ENCODE results near the gene BTBD3. TPM values are rescaled to one million over a fixed set of nuclear protein-coding genes. Genes with fewer than 3 reads are reported as not detected.

BTBD3 gene
- total and polyA plus RNA-seq, 2 experiments from 2014 or later: 22.3 to 68.3 TPM

GRCh38 chr20:11918391-11918845, 725 bp downstream of the BTBD3 start:
- peaks cover 15% of the 10 kb centered on the region for H4K20me1 ChIP-seq (ENCODE audit: insufficient read depth, poor library complexity, severe bottlenecking)
- 45% methylated on average over 5 of the region's 5 CpGs for WGBS (ENCODE audit: low lambda C conversion rate, missing lambda C conversion rate)
- no peak overlapping the region for H3K4me3 ChIP-seq
- H3K9me3 ChIP-seq (ENCODE audit: low read depth): no peaks in the 10 kb centered on the region
- H3K27me3 ChIP-seq: no peaks in the 10 kb centered on the region
- H3K4me1 ChIP-seq (ENCODE audit: insufficient read depth): no peaks in the 10 kb centered on the region
- H3K36me3 ChIP-seq (replicated peaks; ENCODE audit: insufficient read depth, low read depth): no peaks in the 10 kb centered on the region
- no peak overlapping the region for H2AFZ ChIP-seq
- no peak for TF ChIP-seq EZH2 (IDR thresholded peaks at IDR 0.05; ENCODE audit: borderline replicate concordance)
- TF ChIP-seq CTCF (IDR thresholded peaks at IDR 0.05; ENCODE audit: poor library complexity): no peak
- TF ChIP-seq EZH2phosphoT487 (IDR thresholded peaks at IDR 0.05; ENCODE audit: low read depth, severe bottlenecking, unreplicated experiment): no peak
- no peak for DNase-seq (ENCODE audit: low spot score)
- peak overlapping the region; percentile 75 for H3K27ac ChIP-seq
- no peaks in the 10 kb centered on the region for H3K9me2 ChIP-seq (replicated peaks; ENCODE audit: insufficient read depth)
- H3K4me2 ChIP-seq: peak overlapping the region; percentile 69
- H3K79me2 ChIP-seq: peaks cover 93% of the 10 kb centered on the region

DNA sequence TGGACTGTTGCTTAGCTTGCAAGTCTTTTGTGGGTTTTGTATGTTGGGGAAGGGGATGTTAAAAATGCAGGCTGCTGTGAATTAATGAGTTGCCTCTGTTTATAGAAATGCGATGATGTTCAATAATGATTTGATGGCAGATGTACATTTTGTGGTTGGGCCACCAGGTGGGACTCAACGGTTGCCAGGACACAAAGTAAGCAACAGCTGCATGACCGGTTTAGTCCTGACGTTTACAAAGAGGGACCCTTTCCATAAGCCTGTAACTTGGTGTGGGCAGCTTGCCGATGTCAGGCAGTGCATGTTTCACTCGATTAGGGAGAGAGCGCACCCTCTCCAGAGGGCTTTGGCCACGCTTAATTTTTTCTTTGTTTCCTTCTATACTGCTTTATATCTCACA, 1.3 kb downstream of the BTBD3 start:
- peak overlapping the region; percentile 75 for H3K27ac ChIP-seq

GRCh38 chr20:11919581-11919980, 1.9 kb downstream of the BTBD3 start:
- no peak for TF ChIP-seq EZH2phosphoT487 (IDR thresholded peaks at IDR 0.05; ENCODE audit: low read depth, severe bottlenecking, unreplicated experiment)
- TF ChIP-seq CTCF (IDR thresholded peaks at IDR 0.05; ENCODE audit: poor library complexity): no peak
- TF ChIP-seq EZH2 (IDR thresholded peaks at IDR 0.05; ENCODE audit: borderline replicate concordance): no peak
- no peaks in the 10 kb centered on the region for H3K9me2 ChIP-seq (replicated peaks; ENCODE audit: insufficient read depth)
- H4K20me1 ChIP-seq (ENCODE audit: insufficient read depth, poor library complexity, severe bottlenecking): peaks cover 11% of the 10 kb centered on the region
- H2AFZ ChIP-seq: no peak overlapping the region
- no peaks in the 10 kb centered on the region for H3K36me3 ChIP-seq (replicated peaks; ENCODE audit: insufficient read depth, low read depth)
- peak overlapping the region; percentile 75 for H3K27ac ChIP-seq
- H3K79me2 ChIP-seq: peaks cover 87% of the 10 kb centered on the region
- H3K4me2 ChIP-seq: peak overlapping the region; percentile 69
- H3K9me3 ChIP-seq (ENCODE audit: low read depth): no peaks in the 10 kb centered on the region
- H3K27me3 ChIP-seq: no peaks in the 10 kb centered on the region
- no peaks in the 10 kb centered on the region for H3K4me1 ChIP-seq (ENCODE audit: insufficient read depth)
- no peak for DNase-seq (ENCODE audit: low spot score)
- H3K4me3 ChIP-seq: peak overlapping the region; percentile 32
- 57% methylated on average over 8 of the region's 8 CpGs for WGBS (ENCODE audit: low lambda C conversion rate, missing lambda C conversion rate)

More for the DNA sequence above, 1.3 kb downstream of the BTBD3 start:
- Histone ChIP-seq H3K27me3 (no peaks in the 10 kb centered on the region), H3K79me2 (peaks cover 92% of the 10 kb centered on the region), H3K4me2 (peak overlapping the region; percentile 69), H3K9me3 (ENCODE audit: low read depth) (no peaks in the 10 kb centered on the region), H3K36me3 (replicated peaks; ENCODE audit: insufficient read depth, low read depth) (no peaks in the 10 kb centered on the region), H3K4me1 (ENCODE audit: insufficient read depth) (no peaks in the 10 kb centered on the region), H3K9me2 (replicated peaks; ENCODE audit: insufficient read depth) (no peaks in the 10 kb centered on the region), H3K4me3 (peak overlapping the region; percentile 32), H4K20me1 (ENCODE audit: insufficient read depth, poor library complexity, severe bottlenecking) (peaks cover 15% of the 10 kb centered on the region), H2AFZ (no peak overlapping the region)
- peak; percentile 26 for DNase-seq (ENCODE audit: low spot score)
- WGBS (ENCODE audit: low lambda C conversion rate, missing lambda C conversion rate): 44% methylated on average over 8 of the region's 8 CpGs
- TF ChIP-seq CTCF (IDR thresholded peaks at IDR 0.05; ENCODE audit: poor library complexity) (no peak), EZH2phosphoT487 (IDR thresholded peaks at IDR 0.05; ENCODE audit: low read depth, severe bottlenecking, unreplicated experiment) (no peak), EZH2 (IDR thresholded peaks at IDR 0.05; ENCODE audit: borderline replicate concordance) (no peak)

Data from hepatocyte (in vitro differentiated cells).